GM19099 (cell line): ENCODE measurements around the gene CDC16.
A peak's percentile ranks its signal among the peaks of the same experiment; 100 is the strongest.

Experiments used
- POLR2A ChIP-seq: IDR thresholded peaks from 3 replicates; pipeline ENCODE4 v1.6.1; 2011; ENCODE audit warnings: low read depth; ENCODE audit not compliant: insufficient read length; ENCODE audit errors: extremely low read depth

Gene CDC16

DNA sequence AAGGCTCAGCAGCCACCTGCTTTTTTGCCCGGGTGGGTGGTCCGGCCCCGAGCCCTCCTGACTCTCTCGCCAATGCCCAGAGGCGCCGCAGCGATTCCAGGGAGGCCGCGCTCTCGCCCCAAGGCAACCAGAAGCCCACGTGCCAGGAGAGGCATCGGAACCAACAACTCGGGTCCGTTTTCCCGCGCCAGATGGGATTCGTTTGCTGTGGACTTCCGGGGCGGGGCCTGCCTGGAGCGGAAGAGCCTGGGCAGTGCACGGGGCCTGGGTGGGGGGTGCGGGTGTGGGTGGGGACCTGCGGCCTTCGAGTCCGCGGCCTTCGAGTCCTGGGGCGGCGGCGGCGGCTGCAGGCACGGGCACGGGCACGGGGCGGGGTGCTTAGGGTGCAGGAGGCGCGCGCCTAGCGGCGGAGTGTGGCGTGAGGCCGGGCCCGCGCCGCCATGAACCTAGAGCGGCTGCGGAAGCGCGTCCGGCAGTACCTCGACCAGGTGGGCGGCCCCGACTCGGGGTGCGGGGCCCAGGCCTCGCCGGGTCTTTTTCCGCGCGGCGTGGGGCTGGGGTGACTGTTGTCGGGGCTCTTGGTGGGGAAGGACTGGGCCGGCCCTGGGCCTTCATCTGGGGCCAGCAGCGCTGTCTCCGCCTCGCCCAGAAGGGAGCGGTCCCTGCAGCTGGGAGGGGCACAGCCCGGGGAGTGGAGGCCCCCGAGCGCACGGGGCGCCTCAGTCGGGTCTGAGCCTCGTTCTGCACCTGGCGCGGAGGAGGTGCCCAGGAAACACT is at the start of gene CDC16:
TSS of gene CDC16 (plus strand) at position 253 of the 777 bp plus-strand sequence. CDS start at position 441, 188 bp downstream.
- peak; percentile 65 for TF ChIP-seq POLR2A

GRCh38 chr13:114185182-114185971 is 49.3 kb upstream of the CDC16 start:
- no peak for TF ChIP-seq POLR2A

- no peak for TF ChIP-seq POLR2A
These were observed 39.8 kb upstream of the CDC16 start for GRCh38 chr13:114194853-114195252.

- TF ChIP-seq POLR2A = no peak
These were observed 38.1 kb upstream of the CDC16 start for GRCh38 chr13:114196629-114197028.

- TF ChIP-seq POLR2A = no peak
These were observed 36.1 kb upstream of the CDC16 start for GRCh38 chr13:114198556-114198955.

GRCh38 chr13:114199954-114200353 is 34.7 kb upstream of the CDC16 start:
- TF ChIP-seq POLR2A = no peak

DNA sequence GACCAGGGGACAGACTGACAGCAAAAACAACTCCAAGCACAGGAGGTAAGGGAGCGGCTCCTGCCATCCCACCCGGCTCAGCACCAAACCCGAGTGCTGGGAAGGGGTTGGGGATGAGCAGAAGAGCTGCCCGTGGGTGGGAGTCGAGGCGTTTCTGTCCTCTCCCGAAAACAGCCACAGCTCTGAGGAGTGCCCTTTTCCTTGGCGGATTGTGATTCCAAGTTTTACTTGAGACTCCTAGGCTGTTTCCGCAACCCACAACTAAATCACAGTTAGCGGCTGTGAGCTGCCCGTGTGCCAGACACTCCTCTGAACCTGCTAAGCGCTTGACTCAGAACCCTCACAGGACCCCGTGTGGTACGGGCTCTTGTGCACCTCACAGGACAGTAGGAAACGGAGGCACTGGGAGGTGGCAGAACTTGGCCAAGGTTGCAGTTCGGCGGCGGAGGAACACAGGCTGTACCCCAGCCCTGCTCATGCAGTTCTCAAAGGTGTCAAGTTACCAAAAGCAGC is 34.2 kb upstream of the CDC16 start:
- TF ChIP-seq POLR2A = no peak

DNA sequence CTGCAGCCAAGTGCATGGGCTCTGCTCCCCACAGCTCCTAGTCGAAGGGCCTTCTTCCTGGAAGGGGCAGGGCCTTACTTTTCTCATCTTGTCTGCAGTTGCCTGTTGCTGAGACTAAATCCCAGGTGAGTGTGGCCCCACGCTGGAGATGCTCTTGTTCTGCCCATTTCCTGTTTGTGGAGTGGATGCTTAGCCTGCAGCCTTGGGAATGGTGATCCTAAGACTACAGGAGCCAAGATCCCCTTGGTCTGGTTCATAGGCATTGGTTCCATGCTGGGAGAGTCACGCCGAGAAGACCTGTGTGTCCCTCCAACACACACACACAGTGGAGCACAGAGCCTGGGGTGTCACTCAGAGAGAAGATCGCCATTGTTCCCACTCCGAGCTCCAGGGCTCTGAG is 32.1 kb upstream of the CDC16 start:
- TF ChIP-seq POLR2A = no peak

DNA sequence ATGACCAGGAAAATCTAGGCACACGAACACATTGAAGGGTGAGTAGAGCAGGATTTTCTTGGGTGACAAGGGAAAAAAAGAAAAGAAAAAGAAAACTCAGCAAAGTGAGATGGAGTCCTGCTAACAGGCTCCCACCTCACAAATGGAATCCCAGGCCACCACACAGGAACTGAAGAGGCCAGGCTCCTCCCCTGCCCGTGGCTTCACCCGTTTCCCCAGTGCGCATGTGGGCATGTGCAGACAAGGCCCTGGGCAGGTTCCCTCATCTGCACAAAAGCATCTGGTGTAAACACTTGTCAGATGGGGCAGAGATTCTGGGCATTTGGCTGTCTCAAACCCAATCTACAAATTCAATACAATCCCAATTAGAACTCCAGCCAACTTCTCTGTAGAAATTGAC is 31.2 kb upstream of the CDC16 start:
- no peak for TF ChIP-seq POLR2A

DNA sequence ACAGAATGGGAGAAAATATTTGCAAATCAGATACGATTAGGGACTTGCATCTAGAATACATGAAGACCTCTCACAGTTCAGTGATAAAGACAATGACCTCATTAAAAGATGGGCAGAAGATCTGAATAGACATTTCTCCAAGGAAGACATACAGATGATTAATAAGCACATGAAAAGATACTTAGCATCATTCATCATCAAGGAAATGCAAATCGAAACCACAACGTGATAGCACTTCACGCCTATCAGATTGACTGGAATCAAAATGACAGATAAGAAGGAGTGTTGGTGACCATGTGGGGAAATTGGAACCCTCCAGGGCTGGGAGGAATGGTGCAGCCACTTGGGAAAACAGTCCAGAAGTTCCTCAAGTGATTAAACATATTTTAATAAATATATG is 29.8 kb upstream of the CDC16 start:
- no peak for TF ChIP-seq POLR2A

GRCh38 chr13:114208134-114208533 is 26.6 kb upstream of the CDC16 start:
- no peak for TF ChIP-seq POLR2A

DNA sequence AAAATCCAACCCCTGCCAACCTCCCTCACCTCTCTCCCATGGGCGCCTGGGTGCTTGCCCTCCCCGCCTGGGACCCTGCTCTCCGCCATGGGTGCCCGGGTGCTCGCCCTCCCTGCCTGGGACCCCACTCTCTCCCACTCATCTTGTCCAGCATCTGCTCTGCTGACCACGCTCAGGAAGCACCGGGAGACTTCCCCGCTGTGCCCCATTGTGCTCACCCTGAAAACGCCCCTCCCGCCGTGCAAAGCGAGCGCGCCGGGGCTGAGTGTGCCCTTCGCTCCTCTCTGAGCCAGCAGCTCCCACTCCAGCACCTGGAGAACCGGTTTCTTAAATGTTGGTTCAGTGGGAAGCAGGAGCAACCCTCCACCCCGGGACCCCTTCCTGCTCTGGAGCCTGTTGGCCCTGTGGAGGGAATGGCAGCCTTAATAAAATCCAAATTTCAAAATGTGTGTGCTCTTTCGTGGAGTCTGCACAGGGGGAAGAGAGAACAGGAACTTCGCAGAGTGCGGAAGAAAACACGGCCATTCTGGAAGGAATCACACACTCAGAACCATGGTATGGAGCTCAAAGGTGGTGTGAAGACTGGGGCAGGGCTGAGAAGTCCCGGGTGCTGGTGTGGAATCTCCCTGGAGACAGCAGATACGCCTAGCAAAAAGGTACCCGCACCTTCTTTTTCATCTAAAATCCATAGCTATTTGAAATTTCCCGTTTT is 23.1 kb upstream of the CDC16 start:
- no peak for TF ChIP-seq POLR2A

- no peak for TF ChIP-seq POLR2A
These were observed 22.6 kb upstream of the CDC16 start for GRCh38 chr13:114212158-114212495.

- no peak for TF ChIP-seq POLR2A
These were observed 20.7 kb upstream of the CDC16 start for GRCh38 chr13:114213980-114214379.

DNA sequence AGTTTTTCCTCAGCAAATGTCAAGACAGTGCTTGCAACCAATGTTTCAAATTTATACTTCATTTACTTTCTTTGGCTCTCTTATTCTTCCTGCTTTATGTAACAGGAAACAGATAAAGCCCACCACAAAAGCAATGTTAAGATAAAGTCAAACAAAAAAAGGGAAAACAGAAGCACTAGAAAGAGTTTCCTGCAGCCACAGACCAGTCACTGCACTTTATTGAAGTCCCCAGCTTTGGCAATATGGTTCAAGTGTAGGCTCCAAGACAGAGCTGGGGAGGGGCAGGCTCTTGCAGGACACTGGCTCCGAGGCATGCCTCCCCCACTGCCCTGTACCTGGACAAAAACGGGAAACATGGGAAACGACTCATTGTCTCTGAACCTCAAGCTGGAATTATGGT is 15.3 kb upstream of the CDC16 start:
- no peak for TF ChIP-seq POLR2A
